ENCODE data around the gene SLC44A1.

SLC44A1 gene

GRCh38 chr9:105473221-105473620 lies 228.8 kb downstream of the SLC44A1 start:
- no peak for DNase-seq (ENCODE audit: low spot score)

GRCh38 chr9:105475302-105475701 lies 230.9 kb downstream of the SLC44A1 start:
- DNase-seq (ENCODE audit: low spot score), result no peak

GRCh38 chr9:105479846-105480245 lies 235.4 kb downstream of the SLC44A1 start:
- no peak for DNase-seq (ENCODE audit: low spot score)

- DNase-seq (ENCODE audit: low spot score), result no peak
These were observed 239.2 kb downstream of the SLC44A1 start for GRCh38 chr9:105483618-105484017.

GRCh38 chr9:105484226-105484625 lies 239.8 kb downstream of the SLC44A1 start:
- no peak for DNase-seq (ENCODE audit: low spot score)

- no peak for DNase-seq (ENCODE audit: low spot score)
These were observed 240.7 kb downstream of the SLC44A1 start for GRCh38 chr9:105485131-105485530.
